GM06990 (cell line): ENCODE results near the gene PTPRQ.

ENCODE experiments used
- DNase-seq: peaks from one replicate; pipeline ENCODE4 v3.0.0-alpha.2; 2011; ENCODE audit not compliant: insufficient read length; ENCODE audit errors: extremely low read depth
- H3K27me3 ChIP-seq: replicated peaks from 2 replicates; pipeline ENCODE4 v1.6.0; 2011; ENCODE audit warnings: low read length; ENCODE audit not compliant: control insufficient read depth, insufficient read depth
- H3K36me3 ChIP-seq: 2 replicates; pipeline ENCODE4 v1.5.1; 2011; ENCODE audit warnings: low read length; ENCODE audit not compliant: control insufficient read depth, insufficient read depth
- H3K4me3 ChIP-seq: replicated peaks from 2 replicates; pipeline ENCODE4 v1.5.1; 2011; ENCODE audit warnings: low read depth, mild to moderate bottlenecking, control low read depth, low read length
- CTCF ChIP-seq: IDR thresholded peaks from 2 replicates; pipeline ENCODE4 v1.5.1; 2011; ENCODE audit warnings: low read length, control low read depth, mild to moderate bottlenecking, inconsistent platforms; ENCODE audit not compliant: insufficient read depth, poor library complexity, severe bottlenecking

Gene PTPRQ

DNA sequence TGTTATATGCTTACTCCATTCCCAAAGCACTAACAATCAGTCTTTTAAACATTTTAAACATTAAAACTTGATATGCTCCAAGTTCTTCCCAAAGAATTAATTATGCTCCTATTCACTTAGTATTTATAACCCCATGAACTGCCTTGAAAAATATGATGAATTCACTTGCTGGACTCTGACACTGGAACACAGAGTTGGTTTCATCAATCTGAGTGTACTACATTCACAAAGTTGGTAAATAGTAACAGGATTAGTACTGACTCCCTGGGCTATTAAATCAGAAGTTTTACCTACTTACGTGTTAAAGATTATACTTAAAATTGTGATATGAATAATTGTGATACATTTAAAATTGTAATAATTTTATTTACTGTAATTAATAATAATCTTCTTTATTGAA is 246.1 kb downstream of the PTPRQ start:
- no peak for TF ChIP-seq CTCF
- Histone ChIP-seq H3K36me3 (no peaks in the 10 kb centered on the region), H3K27me3 (no peaks in the 10 kb centered on the region), H3K4me3 (no peak overlapping the region)
- no peak for DNase-seq

DNA sequence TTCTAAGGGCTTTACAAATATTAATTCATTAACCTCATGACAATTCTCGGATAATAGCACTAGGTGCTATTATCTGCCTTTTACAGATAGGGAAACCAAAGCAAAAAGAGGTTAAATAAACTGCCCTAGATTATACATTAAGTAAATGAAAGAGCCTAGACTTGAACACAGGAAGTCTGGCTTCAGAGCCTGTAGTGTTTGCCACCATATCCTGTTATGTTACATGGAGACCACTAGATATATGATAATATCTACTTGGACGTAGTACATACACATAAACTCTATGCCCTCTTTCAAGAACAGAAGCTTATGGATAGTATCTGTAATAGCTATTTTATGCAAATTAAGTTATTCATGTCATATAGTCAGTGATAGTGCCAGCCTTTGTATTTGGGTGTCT is 246.5 kb downstream of the PTPRQ start:
- no peak for DNase-seq
- no peaks in the 10 kb centered on the region for H3K27me3 ChIP-seq
- no peak for TF ChIP-seq CTCF
- H3K36me3 ChIP-seq, result no peaks in the 10 kb centered on the region
- no peak overlapping the region for H3K4me3 ChIP-seq

DNA sequence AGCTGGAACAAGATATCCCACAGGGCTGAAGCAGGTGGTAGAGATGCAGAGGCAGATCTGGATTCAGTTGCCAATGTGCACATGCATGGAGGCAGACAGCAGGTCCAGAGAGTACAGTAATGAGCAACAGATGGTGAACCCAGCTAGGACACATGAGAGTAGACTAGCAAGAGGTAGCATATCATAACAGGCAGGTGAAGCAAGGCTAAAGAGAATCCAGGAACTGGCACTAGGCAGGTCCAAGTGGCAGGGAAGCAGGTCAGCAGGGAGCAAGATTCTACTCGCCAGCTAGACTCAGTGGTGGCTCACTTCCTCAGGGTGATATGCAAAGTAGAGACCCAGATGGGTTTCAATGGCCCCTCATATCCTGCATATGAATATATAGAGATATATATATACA is 248.1 kb downstream of the PTPRQ start:
- Histone ChIP-seq H3K36me3 (no peaks in the 10 kb centered on the region), H3K4me3 (no peak overlapping the region), H3K27me3 (no peaks in the 10 kb centered on the region)
- no peak for TF ChIP-seq CTCF
- no peak for DNase-seq

GRCh38 chr12:80697270-80697887 is 253.3 kb downstream of the PTPRQ start:
- no peaks in the 10 kb centered on the region for H3K27me3 ChIP-seq
- H3K36me3 ChIP-seq, result no peaks in the 10 kb centered on the region
- no peak overlapping the region for H3K4me3 ChIP-seq
- DNase-seq, result no peak
- TF ChIP-seq CTCF, result no peak

DNA sequence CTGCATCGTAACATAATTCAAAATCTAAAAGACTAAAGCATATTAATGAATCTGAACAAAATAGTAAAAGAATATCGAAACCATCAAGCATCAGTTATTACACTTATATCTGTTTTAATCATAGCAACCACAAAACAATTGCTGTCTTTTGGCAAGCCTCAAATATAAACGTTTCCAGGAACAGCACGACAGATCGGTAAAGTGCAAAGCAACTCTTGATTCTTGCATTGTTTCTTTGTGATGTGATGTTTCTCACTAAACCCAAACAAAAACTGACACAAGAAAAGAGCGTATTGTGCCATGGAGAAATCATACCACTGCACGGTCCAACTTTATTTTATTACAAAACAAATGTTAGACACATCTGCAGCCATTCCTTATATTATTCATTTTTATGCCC is 254.2 kb downstream of the PTPRQ start:
- no peaks in the 10 kb centered on the region for H3K27me3 ChIP-seq
- H3K36me3 ChIP-seq, result no peaks in the 10 kb centered on the region
- no peak overlapping the region for H3K4me3 ChIP-seq
- no peak for DNase-seq
- no peak for TF ChIP-seq CTCF
